ENCODE results near the gene CHI3L1.

CHI3L1 gene

GRCh38 chr1:203180611-203181330, 5.7 kb downstream of the CHI3L1 start:
- ChIA-PET CTCF (interaction anchor here (1.7 kb wide), 1 partner anchor 9 kb away, joined by 6 read pairs; no protein-coding TSS in a partner anchor), POLR2A (no interaction called here)
- no peak for TF ChIP-seq CTCF (IDR thresholded peaks at IDR 0.05; ENCODE audit: control extremely low read depth, extremely low read depth, low read depth, missing control alignments)
- DNase-seq (ENCODE audit: extremely low spot score): no peak

GRCh38 chr1:203179667-203180005, 6.9 kb downstream of the CHI3L1 start:
- CTCF ChIA-PET: interaction anchor here (1.1 kb wide), 1 partner anchor 90 kb away, joined by 3 read pairs; no protein-coding TSS in a partner anchor
- no peak for DNase-seq (ENCODE audit: extremely low spot score)
- TF ChIP-seq CTCF (IDR thresholded peaks at IDR 0.05; ENCODE audit: control extremely low read depth, extremely low read depth, low read depth, missing control alignments): no peak
- POLR2A ChIA-PET: no interaction called here

GRCh38 chr1:203178821-203179666, 7.5 kb downstream of the CHI3L1 start:
- TF ChIP-seq CTCF (IDR thresholded peaks at IDR 0.05; ENCODE audit: control extremely low read depth, extremely low read depth, low read depth, missing control alignments): no peak
- DNase-seq (ENCODE audit: extremely low spot score): no peak
- POLR2A ChIA-PET: no interaction called here
- CTCF ChIA-PET: interaction anchor here (1.0 to 1.4 kb wide), 6 partner anchors 10 to 140 kb away, joined by 3 to 4 read pairs (median 4); no protein-coding TSS in a partner anchor

GRCh38 chr1:203178083-203178482, 8.4 kb downstream of the CHI3L1 start:
- TF ChIP-seq CTCF (IDR thresholded peaks at IDR 0.05; ENCODE audit: control extremely low read depth, extremely low read depth, low read depth, missing control alignments): no peak
- DNase-seq (ENCODE audit: extremely low spot score): no peak
- ChIA-PET POLR2A (no interaction called here), CTCF (interaction anchor here (1.0 to 1.4 kb wide), 6 partner anchors 9 to 139 kb away, joined by 3 to 4 read pairs (median 4); no protein-coding TSS in a partner anchor)

GRCh38 chr1:203177470-203178039, 8.9 kb downstream of the CHI3L1 start:
- TF ChIP-seq CTCF (IDR thresholded peaks at IDR 0.05; ENCODE audit: control extremely low read depth, extremely low read depth, low read depth, missing control alignments): no peak
- ChIA-PET POLR2A (no interaction called here), CTCF (interaction anchor here (1.0 kb wide), 1 partner anchor 10 kb away, joined by 3 read pairs; no protein-coding TSS in a partner anchor)
- DNase-seq (ENCODE audit: extremely low spot score): no peak

- no peak for TF ChIP-seq CTCF (IDR thresholded peaks at IDR 0.05; ENCODE audit: control extremely low read depth, extremely low read depth, low read depth, missing control alignments)
- ChIA-PET CTCF (interaction anchor here (1.0 kb wide), 1 partner anchor 10 kb away, joined by 3 read pairs; no protein-coding TSS in a partner anchor), POLR2A (no interaction called here)
- DNase-seq (ENCODE audit: extremely low spot score): no peak
Observed at GRCh38 chr1:203177036-203177405, 9.5 kb downstream of the CHI3L1 start.
